CD4-positive, alpha-beta T cell treated with Interleukin-17A for 1 hour (primary cell): Measurements from ENCODE around the gene PHB1.

Experiments
- DNase-seq: peaks from one replicate; pipeline ENCODE4 v3.0.0-alpha.2; 2020

PHB1 gene

DNA sequence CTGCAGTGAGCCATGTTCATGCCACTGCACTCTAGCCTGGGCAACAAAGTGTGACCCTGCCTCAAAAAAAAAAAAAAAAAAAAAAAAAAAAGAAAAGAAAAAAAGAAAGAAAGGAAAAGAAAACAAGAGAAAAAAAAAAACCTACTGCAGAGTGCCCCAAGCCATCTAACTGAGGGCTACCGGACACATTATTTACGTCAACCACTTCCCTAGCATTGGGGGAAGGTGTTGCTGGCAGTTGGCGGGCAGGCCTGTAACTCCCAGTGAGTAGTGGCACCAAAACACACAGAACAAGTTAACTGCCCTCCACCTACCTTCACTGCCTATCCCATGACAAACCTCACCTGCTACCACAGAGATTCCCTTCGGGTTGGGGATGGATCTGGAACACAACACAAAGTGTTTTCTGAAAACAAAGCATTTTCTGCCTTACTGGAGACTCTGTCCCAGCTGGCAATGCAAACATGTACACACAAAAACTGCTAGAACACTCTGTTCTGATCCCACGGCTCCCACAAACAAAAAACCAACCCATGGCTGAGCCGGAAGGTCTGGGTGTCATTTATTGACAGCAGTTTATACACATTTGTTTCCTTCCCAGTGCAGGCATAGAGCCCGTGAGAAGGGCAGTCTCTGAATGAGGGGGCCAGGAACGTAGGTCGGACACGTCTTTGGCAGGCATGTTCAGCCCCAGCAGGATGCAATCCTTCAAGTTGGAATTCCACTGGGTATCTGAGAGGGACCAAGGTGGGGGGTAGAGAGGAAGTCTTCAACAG is 11.0 kb downstream of the PHB1 start:
- DNase-seq = no peak

DNA sequence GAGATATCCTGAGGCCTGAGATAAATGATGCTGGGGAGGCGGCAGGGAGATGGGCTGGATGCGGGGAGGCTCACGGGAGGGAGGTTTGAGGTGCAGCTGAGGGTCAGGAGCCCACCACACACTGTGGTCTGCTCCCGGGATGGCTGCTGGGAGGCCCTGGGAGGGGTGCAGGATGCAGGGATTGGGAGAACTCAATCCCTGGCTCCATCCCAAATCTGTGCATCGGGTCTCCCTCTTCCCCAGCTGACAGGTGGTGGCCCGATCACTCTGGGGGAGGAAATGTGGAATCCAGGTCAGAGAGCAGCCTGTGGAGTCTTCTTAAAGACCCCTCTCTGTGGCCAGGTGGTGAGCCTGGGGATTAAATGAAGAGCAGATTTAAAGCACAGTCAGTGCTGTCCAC is 12.0 kb downstream of the PHB1 start:
- DNase-seq = no peak

GRCh38 chr17:49401971-49402611 is 12.6 kb downstream of the PHB1 start:
- no peak for DNase-seq

- DNase-seq = no peak
These were observed 14.7 kb downstream of the PHB1 start for GRCh38 chr17:49399995-49400394.

- no peak for DNase-seq
These were observed 17.1 kb downstream of the PHB1 start for GRCh38 chr17:49397586-49397985.

DNA sequence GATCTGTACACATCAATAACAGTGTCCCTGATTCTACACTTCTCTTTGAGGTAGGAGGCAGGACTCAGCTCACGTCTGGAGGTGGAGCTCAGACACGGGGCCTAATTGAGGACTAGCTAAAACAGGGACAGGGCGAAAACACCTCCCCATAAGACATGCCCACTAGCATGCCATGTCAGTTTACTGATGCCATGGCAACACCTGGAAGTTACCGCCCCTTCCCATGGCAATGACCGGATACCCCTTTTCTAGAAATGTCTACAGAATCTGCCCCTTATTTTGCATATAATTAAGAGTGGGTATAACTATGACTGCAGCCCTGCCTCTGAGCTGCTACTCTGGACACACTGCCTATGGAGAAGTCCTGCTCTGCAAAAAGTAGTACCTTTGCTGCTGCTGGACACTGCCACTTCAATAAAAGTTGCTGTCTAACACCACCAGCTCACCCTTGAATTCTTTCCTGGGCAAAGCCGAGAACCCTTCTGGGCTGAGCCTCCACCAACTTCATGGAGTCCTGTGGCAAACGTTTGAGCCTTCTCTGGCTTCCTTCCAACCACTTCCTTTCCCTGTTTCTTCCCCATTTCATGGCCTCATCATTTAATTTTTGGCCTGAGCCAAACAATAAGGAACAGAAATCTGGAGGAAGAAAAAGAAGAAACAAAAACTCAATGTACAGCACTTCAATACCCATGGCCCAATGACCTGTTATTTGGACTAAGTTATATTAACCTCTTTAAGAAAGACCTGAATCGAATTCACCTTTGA is 21.0 kb downstream of the PHB1 start:
- DNase-seq = no peak

GRCh38 chr17:49390548-49391324 is 23.9 kb downstream of the PHB1 start:
- DNase-seq = peak; percentile 40

GRCh38 chr17:49389514-49390347 is 25.0 kb downstream of the PHB1 start:
- DNase-seq = peak; percentile 28

DNA sequence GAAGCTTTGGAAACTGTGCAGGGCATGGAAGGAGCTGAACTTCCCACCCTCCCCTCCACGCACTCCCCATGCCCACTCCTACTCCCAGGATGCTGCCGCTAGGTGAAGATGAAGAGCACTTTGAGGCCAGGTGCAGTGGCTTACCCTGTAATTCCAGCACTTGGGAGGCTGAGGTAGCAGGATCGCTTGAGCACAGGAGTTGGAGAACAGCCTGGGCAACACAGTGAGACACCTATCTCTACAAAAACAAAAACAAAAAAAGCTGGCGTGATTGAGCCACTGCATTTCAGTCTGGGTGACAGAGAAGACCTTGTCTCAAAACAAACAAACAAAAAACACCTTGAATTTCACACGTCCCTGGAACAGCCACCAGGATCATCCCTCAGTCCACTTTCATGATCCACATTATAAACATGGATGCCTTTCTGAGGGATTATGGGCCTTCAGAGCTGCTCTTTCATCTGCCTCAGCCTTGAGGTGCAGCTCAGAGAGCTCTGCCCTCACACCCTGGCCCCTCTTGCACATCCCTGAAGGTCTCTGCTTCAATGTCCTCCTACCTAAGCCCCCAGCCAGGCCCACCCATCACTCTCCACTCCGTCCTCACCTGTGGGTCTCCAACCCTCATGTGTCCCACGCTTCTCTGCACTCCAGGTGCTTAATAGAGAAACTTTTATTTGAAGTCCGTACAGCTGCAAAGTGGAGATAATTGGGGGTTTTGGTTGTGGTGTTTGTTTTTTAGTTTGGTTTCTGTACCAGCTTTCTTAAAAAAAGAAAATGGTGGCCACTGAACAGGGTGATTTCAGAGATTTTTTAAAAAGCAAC is 25.8 kb downstream of the PHB1 start:
- DNase-seq = no peak

- peak; percentile 79 for DNase-seq
These were observed 26.4 kb downstream of the PHB1 start for GRCh38 chr17:49388290-49388640.

DNA sequence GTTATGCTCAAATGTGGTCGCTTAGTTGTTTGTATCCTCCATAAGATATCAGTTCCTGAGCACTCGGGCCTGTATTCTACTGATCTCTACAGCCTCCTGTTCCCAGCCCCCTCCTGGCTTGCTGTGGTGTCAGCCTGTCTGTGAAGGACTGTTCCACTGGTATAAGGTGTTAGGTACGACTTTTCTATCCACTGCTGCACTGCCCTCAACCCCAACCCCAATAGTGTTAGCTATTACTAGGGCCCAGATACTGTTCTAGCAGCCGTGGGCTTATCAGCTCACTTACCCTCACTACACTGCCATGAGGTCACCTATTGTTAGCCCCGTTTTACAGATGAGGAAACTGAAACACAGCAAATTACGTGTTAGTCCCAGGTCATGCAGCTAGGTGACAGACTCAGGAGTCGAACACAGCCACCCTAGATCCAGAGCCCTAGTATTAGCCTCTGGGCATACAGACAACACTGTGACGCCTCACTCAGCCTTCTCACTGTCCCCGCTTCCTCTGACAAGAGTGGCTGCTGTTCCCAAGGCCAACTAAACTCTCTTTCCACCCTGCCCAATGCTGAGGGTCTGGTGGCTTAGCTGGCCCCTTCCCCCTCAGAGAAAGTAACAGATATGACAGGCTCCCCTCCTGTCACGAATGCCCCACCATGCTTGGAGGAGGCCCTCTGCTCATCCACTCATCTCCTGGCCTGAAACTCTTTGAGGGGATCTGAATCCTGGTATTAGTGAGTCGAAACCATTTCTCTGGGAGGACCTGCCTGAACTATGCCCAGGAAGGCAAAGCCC is 27.0 kb downstream of the PHB1 start:
- DNase-seq = peak; percentile 48

DNA sequence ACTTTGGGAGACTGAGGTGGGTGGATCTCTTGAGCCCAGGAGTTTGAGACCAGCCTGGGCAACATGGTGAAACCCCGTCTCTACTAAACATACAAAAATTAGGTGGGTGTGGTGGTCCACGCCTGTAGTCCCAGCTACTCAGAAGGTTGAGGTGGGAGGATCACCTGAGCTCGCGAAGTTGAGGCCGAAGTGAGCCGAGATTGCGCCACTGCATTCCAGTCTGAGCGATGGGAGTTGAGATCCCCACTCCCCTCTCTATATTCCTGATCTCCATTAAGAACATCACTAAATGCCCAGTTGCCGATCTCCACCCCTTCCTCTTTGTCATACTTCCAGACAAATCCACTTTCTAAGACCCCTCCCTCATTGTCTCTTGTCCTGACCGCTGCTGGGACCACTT is 28.3 kb downstream of the PHB1 start:
- no peak for DNase-seq

- no peak for DNase-seq
These were observed 29.7 kb downstream of the PHB1 start for GRCh38 chr17:49384951-49385350.

DNA sequence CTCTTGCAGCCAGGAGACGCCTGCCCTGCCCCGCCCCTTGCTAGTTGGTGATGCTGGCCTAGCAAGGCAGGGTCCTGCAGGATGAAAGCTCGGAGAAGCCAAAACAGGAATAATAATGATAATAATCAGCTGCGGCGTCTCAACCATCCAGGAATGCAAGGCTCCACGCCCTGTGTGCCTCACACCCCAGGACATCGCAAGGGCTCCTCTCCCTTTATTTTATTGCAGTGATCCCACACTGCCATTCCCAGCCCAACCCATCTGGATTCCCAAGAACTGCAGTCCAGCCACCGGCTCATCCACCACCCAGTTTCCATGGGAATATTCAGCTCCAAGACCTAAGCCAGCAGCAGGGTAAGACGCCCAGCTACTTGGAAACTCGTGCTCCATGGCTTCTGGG is 31.6 kb downstream of the PHB1 start:
- DNase-seq = no peak

DNA sequence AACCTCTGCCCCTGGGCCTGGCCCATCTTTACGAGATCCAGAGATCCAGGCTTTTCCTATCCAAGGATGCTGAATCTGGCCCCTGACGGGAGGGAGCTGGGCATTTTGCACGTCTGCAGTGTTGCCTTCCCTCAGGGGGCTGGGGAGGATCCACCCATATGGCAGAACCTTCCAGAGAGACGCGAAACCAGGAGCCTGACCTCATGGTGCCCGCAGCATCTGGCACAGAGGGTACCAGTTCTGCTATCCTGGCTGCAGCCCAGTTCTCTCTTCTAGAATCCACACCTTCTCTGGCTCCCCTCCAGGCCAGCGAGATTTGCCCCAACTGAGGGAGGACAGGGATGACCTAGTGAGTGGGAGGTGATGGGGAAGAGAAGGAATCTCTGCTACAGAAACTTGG is 32.1 kb downstream of the PHB1 start:
- DNase-seq = no peak

DNA sequence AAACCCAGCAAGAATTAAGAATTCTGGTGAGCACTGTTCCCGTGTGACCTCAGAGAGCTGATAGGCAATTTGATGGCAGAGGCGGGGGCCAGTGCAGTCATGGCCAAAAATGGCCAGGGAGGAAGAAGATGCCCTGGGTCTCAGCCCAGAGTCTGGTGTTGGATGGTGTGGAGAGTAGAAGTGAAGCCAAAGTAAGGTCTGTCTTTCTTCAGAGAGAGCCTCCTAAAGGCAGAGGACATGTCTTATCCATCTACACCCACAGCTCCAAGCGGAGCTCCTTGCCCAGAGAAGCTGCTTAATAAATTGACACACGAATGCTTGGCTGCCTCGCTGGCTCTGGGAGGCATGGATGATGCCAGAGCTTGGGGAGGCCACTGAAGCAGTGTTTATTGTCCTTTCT is 32.9 kb downstream of the PHB1 start:
- no peak for DNase-seq

DNA sequence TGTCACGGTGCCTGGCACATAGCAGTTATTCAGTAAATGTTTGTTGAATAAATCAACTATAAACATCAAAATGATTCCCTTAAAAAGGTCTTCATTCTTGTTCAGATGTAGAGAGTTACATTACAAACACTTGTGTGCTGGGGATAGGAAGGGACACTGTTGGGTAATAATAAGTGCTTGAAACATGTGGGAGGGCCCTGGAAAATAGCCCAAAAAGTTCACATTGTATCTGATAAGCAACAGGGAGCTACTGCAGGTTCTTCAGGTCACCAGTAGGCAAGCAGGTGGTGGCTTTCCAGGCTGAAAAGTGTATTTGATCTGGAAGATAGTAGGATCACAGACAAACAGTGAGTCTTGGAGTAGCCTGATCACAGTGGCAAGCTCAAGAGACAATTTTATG is 33.6 kb downstream of the PHB1 start:
- no peak for DNase-seq

DNA sequence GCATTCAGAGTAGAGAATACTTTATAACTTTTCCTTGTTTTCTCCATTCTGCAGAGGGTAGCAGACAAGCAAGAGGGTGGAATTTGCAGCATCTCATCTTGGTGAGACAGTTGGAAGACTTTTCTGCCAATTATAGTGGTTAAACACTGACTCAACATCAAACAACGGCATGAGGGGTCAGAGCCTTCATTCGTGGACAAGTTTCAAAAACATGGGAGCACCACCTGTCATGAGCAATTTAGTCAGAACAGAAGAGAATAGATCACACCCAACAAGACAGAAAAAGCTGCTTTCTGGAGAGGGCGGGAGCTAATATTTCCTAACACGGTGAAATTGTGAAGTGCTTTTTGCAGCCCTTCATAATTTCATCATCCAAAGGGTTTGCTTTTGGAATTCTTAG is 34.8 kb downstream of the PHB1 start:
- no peak for DNase-seq

DNA sequence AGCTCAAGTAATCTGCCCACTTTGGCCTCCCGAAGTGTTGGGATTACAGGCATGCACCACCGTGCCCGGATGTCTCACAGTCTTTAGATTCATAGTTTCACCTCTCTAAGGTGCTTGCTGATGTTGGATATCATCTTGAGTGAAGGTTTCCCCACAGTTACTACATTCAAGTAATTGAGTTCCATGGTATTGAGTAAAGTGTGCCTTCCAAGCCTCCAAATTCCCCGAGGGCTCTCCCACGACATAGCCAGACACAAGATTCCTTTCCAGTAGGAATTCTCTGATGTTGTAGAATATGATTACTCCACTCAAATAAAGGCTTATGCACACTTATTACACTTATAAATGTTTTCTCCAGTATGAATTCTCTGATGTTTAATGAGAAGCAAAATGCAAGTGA is 36.4 kb downstream of the PHB1 start:
- DNase-seq = no peak

DNA sequence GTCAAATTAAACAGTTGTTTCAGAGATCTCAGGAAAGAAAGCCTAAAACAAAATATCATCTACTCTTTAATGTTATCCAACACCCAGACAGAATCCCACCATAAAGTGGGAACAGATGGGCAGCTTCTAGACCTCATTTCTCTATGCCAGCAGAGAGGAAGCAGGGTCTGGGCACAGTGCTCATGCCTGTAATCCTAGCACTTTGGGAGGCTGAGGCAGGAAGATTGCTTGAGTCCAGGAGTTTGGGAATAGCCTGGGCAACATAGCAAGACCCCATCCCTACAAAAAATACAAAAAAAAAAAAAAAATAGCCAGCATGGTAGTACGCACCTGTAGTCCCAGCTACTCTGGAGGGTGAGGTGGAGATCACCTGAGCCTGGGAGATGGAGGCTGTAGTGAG is 39.1 kb downstream of the PHB1 start:
- DNase-seq = no peak

DNA sequence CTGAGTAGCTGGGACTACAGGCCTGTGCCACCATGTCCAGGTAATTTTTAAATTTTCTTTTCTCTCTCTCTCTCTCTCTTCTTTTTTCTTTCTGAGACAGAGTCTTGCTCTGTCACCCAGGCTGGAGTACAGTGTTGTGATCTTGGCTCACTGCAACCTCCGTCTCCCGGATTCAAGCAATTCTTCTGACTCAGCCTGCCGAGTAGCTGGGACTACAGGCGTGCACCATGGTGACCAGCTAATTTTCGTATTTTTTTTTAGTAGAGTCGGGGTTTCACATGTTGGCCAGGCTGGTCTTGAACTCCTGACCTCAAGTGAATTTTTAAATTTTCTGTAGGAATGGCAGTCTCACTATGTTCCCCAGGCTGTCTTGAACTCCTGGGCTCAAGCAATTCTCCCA is 41.6 kb downstream of the PHB1 start:
- no peak for DNase-seq
